ENCODE measurements around the gene SPRED2. TPM values are rescaled to one million over a fixed set of nuclear protein-coding genes. Genes with fewer than 3 reads are reported as not detected.

SPRED2 gene
- polyA plus RNA-seq, 1 donor from 2014 or later: 0.94 TPM

DNA sequence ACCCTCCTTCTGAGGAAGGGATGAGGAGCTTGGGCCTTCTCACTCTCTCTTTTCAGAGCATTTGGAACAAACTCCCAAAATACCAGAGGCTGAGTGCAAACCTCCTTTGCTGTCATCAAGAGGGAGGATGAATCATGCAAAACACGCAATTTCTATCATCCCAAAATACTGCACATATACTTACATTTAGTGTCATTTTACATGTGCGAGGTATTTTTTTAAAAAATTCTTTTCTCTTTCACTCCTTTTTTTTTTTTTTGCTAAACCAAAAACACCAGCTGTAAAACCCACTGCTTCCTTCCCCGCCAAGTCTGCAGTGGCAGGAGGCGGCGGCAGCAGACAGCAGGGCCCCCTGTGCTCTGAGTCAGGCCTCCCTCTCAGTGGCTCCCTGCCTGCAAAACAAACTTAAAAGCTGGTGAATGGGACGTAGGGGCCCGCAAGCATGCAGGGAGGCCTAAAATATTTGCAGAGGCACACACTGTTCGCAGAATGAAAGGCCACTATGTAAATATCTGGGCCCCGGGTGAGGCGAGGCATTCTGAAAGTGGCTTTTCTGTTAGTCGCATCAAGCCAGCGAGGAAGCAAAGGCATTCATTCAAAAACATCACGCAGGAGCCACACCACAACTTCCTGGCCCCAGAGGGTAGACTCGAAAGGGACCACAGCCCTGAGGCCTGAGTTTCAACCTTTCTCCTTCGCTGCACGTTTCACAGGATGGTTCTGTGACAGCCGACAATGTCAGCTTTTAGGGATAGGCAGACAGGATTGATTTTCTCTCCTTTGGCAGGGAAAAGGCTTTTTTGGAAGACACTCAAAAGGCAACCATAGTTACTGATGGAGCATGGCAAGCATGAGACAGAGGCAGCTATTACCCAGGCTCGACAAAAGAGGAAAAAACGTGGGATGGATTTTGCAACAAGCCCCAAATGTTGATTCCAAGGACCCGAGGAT lies 131.4 kb downstream of the SPRED2 start:
- H3K27ac Mint-ChIP-seq: peak overlapping the region; percentile 11 to 83 (median 20)
- H3K4me1 Mint-ChIP-seq: peaks cover 14 to 22% (median 14%) of the 10 kb centered on the region in 3 donors
- H3K9me3 Mint-ChIP-seq: peaks cover 0 to 2% (median 0%) of the 10 kb centered on the region in 3 donors
- peaks cover 3% of the 10 kb centered on the region for H3K36me3 Mint-ChIP-seq
- H3K4me3 Mint-ChIP-seq: peak overlapping the region; percentile 11 to 89 (median 46)
- H3K27me3 Mint-ChIP-seq: peaks cover 43% of the 10 kb centered on the region

- Mint-ChIP-seq H3K27ac (no peak overlapping the region), H3K36me3 (peaks cover 3% of the 10 kb centered on the region), H3K4me3 (peak overlapping the region in 1 of 4 donors; percentile 1), H3K9me3 (peaks cover 0 to 3% (median 0%) of the 10 kb centered on the region in 3 donors), H3K4me1 (peaks cover 14 to 22% (median 14%) of the 10 kb centered on the region in 3 donors), H3K27me3 (peaks cover 46% of the 10 kb centered on the region)
Measured at GRCh38 chr2:65300134-65300760, 132.2 kb downstream of the SPRED2 start.

- no peak overlapping the region for H3K4me3 Mint-ChIP-seq
- H3K9me3 Mint-ChIP-seq: peaks cover 0 to 3% (median 0%) of the 10 kb centered on the region in 3 donors
- peaks cover 52% of the 10 kb centered on the region for H3K27me3 Mint-ChIP-seq
- H3K36me3 Mint-ChIP-seq: peaks cover 3% of the 10 kb centered on the region
- no peak overlapping the region for H3K27ac Mint-ChIP-seq
- peaks cover 14 to 22% (median 14%) of the 10 kb centered on the region in 3 donors for H3K4me1 Mint-ChIP-seq
Measured at GRCh38 chr2:65299246-65299645, 133.2 kb downstream of the SPRED2 start.

DNA sequence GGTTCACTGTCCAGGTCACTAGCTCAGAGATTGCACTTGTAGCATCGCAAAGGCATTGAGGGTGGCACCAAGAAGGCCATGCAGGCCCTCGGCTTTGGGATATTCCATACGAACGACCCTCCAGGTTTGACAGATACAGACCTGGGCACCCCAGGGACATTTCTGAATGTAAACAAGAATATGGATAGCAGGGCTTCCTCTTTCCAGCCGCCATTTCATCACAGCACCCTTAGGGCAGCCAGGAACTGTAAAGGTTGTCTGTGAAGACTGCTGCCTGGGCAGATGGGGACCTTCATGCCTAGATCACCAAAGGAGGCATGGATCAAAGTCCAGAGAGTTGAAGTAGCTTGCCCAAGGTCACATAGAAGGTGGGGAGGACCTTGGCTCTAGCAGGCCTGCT lies 134.3 kb downstream of the SPRED2 start:
- H3K4me1 Mint-ChIP-seq: peaks cover 14 to 22% (median 14%) of the 10 kb centered on the region in 3 donors
- peaks cover 3% of the 10 kb centered on the region for H3K36me3 Mint-ChIP-seq
- no peak overlapping the region for H3K4me3 Mint-ChIP-seq
- H3K27ac Mint-ChIP-seq: no peak overlapping the region
- peaks cover 46% of the 10 kb centered on the region for H3K27me3 Mint-ChIP-seq
- peaks cover 0 to 3% (median 0%) of the 10 kb centered on the region in 3 donors for H3K9me3 Mint-ChIP-seq

GRCh38 chr2:65297544-65297943 lies 134.9 kb downstream of the SPRED2 start:
- peaks cover 14 to 22% (median 14%) of the 10 kb centered on the region in 3 donors for H3K4me1 Mint-ChIP-seq
- H3K27ac Mint-ChIP-seq: no peak overlapping the region
- H3K27me3 Mint-ChIP-seq: peaks cover 40% of the 10 kb centered on the region
- H3K36me3 Mint-ChIP-seq: peaks cover 3% of the 10 kb centered on the region
- peaks cover 0 to 3% (median 0%) of the 10 kb centered on the region in 3 donors for H3K9me3 Mint-ChIP-seq
- H3K4me3 Mint-ChIP-seq: no peak overlapping the region

DNA sequence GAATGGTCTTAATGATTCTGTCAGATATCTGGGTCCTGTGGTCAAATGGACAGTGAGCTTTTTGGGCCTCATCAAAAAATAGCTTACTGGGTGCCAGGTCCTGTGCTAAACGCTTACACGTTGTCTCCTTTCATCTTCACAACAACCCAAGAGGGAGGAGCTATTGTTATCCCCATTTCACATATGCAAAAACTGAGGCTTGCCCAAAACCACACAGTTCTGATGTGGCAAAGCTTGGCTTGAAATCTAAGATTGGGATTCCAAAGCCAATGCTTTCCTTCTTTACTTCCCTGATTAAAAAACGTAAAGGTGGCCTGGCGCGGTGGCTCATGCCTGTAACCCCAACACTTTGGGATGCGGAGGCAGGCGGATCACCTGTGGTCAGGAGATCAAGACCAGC lies 135.4 kb downstream of the SPRED2 start:
- Mint-ChIP-seq H3K9me3 (peaks cover 0 to 3% (median 0%) of the 10 kb centered on the region in 3 donors), H3K27ac (no peak overlapping the region), H3K36me3 (peaks cover 3% of the 10 kb centered on the region), H3K4me1 (peaks cover 10 to 18% (median 14%) of the 10 kb centered on the region in 3 donors), H3K4me3 (no peak overlapping the region), H3K27me3 (peaks cover 35% of the 10 kb centered on the region)

DNA sequence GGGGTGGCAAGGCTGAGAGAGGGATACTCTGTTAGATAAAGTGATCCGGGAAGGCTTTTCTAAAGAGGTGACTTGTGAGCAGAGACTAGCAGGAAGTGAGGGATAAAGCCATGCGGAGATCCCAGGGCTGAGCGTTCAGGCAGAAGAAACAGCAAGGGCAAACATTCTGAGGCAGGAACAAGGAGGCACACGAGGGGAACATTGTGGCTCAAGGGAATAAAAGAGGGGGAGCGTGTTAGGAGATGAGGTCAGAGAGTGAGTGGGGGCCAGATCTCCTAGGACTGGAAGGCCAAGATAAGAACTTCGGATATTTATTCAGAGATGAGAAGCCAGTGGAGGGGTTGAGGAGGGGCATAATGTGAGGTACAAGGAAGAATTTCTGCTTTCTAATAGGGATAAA lies 137.7 kb downstream of the SPRED2 start:
- peaks cover 0 to 5% (median 3%) of the 10 kb centered on the region in 3 donors for H3K4me1 Mint-ChIP-seq
- peaks cover 24% of the 10 kb centered on the region for H3K27me3 Mint-ChIP-seq
- peaks cover 3% of the 10 kb centered on the region for H3K36me3 Mint-ChIP-seq
- H3K4me3 Mint-ChIP-seq: no peak overlapping the region
- H3K27ac Mint-ChIP-seq: no peak overlapping the region
- peaks cover 0 to 3% (median 0%) of the 10 kb centered on the region in 3 donors for H3K9me3 Mint-ChIP-seq

GRCh38 chr2:65294136-65294535 lies 138.3 kb downstream of the SPRED2 start:
- peaks cover 0 to 5% (median 3%) of the 10 kb centered on the region in 3 donors for H3K4me1 Mint-ChIP-seq
- no peak overlapping the region for H3K27ac Mint-ChIP-seq
- H3K36me3 Mint-ChIP-seq: peaks cover under 1% of the 10 kb centered on the region
- no peak overlapping the region for H3K4me3 Mint-ChIP-seq
- peaks cover 0 to 3% (median 0%) of the 10 kb centered on the region in 3 donors for H3K9me3 Mint-ChIP-seq
- peaks cover 19% of the 10 kb centered on the region for H3K27me3 Mint-ChIP-seq

GRCh38 chr2:65293376-65293775 lies 139.0 kb downstream of the SPRED2 start:
- no peak overlapping the region for H3K27ac Mint-ChIP-seq
- H3K27me3 Mint-ChIP-seq: peaks cover 19% of the 10 kb centered on the region
- H3K9me3 Mint-ChIP-seq: peaks cover 0 to 2% (median 0%) of the 10 kb centered on the region in 3 donors
- H3K4me3 Mint-ChIP-seq: no peak overlapping the region
- H3K4me1 Mint-ChIP-seq: peaks cover 0 to 5% (median 3%) of the 10 kb centered on the region in 3 donors
- peaks cover 1% of the 10 kb centered on the region for H3K36me3 Mint-ChIP-seq

DNA sequence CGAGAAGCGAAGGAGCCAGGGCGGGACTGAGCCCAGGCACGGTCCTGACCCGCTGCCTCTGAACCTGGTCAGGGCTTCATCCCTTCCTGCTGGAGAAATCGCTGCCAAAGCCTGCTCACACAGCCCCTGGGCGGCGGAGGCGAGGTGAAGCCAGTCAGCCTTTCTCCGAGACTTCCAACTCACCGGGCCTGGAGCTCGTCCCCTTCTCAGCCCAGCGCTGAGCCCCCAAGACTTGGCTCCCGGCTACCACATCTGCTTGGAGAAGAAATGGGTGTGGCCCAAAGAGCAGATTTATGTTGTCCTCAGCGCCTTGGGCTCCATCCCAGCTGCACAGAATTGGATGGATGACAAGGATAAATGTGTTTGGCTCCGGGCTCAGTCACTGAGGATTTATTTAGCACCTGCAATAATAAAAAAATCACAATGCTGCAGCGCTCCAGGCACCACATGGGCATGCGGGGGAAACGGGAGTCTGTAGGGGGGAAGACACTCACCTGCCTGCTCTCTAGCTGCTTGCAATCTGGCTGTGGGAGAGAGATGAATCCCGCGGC lies 139.9 kb downstream of the SPRED2 start:
- no peak overlapping the region for H3K27ac Mint-ChIP-seq
- peaks cover 19% of the 10 kb centered on the region for H3K27me3 Mint-ChIP-seq

GRCh38 chr2:65292106-65292400 lies 140.3 kb downstream of the SPRED2 start:
- Mint-ChIP-seq H3K27ac (no peak overlapping the region), H3K27me3 (peaks cover 17% of the 10 kb centered on the region), H3K4me3 (no peak overlapping the region), H3K4me1 (peaks cover 0 to 5% (median 3%) of the 10 kb centered on the region in 3 donors), H3K9me3 (peaks cover 0 to 2% (median 0%) of the 10 kb centered on the region in 3 donors), H3K36me3 (peaks cover 1% of the 10 kb centered on the region)

More for the DNA sequence above, 139.9 kb downstream of the SPRED2 start:
- Mint-ChIP-seq H3K4me3 (no peak overlapping the region), H3K36me3 (peaks cover 1% of the 10 kb centered on the region), H3K9me3 (peaks cover 0 to 2% (median 0%) of the 10 kb centered on the region in 3 donors), H3K4me1 (peaks cover 0 to 5% (median 3%) of the 10 kb centered on the region in 3 donors)

- peaks cover 1% of the 10 kb centered on the region for H3K36me3 Mint-ChIP-seq
- H3K9me3 Mint-ChIP-seq: peaks cover 0 to 2% (median 0%) of the 10 kb centered on the region in 3 donors
Measured at GRCh38 chr2:65291216-65292105, 140.9 kb downstream of the SPRED2 start.

GRCh38 chr2:65287364-65287763 lies 145.0 kb downstream of the SPRED2 start:
- no peaks in the 10 kb centered on the region for H3K9me3 Mint-ChIP-seq
- no peaks in the 10 kb centered on the region for H3K4me1 Mint-ChIP-seq
- H3K27ac Mint-ChIP-seq: no peak overlapping the region
- peaks cover 4% of the 10 kb centered on the region for H3K36me3 Mint-ChIP-seq
- H3K4me3 Mint-ChIP-seq: no peak overlapping the region
- H3K27me3 Mint-ChIP-seq: peaks cover 6% of the 10 kb centered on the region

More at GRCh38 chr2:65291216-65292105, 140.9 kb downstream of the SPRED2 start:
- H3K27ac Mint-ChIP-seq: no peak overlapping the region
- no peak overlapping the region for H3K4me3 Mint-ChIP-seq
- H3K4me1 Mint-ChIP-seq: peaks cover 0 to under 1% (median 0%) of the 10 kb centered on the region in 3 donors
- peaks cover 12% of the 10 kb centered on the region for H3K27me3 Mint-ChIP-seq

GRCh38 chr2:65282477-65283053 lies 149.8 kb downstream of the SPRED2 start:
- Mint-ChIP-seq H3K27me3 (peaks cover 7% of the 10 kb centered on the region), H3K27ac (no peak overlapping the region), H3K4me3 (no peak overlapping the region), H3K36me3 (peaks cover 2% of the 10 kb centered on the region), H3K4me1 (peaks cover 4 to 6% (median 6%) of the 10 kb centered on the region in 3 donors), H3K9me3 (no peaks in the 10 kb centered on the region)
